ENCODE measurements around the gene LRRC23. TPM values are rescaled to one million over a fixed set of nuclear protein-coding genes. Genes with fewer than 3 reads are reported as not detected.

LRRC23 gene
- total RNA-seq, 4 donors from 2014 or later = 11.6 to 17.2 (median 17.1) TPM

DNA sequence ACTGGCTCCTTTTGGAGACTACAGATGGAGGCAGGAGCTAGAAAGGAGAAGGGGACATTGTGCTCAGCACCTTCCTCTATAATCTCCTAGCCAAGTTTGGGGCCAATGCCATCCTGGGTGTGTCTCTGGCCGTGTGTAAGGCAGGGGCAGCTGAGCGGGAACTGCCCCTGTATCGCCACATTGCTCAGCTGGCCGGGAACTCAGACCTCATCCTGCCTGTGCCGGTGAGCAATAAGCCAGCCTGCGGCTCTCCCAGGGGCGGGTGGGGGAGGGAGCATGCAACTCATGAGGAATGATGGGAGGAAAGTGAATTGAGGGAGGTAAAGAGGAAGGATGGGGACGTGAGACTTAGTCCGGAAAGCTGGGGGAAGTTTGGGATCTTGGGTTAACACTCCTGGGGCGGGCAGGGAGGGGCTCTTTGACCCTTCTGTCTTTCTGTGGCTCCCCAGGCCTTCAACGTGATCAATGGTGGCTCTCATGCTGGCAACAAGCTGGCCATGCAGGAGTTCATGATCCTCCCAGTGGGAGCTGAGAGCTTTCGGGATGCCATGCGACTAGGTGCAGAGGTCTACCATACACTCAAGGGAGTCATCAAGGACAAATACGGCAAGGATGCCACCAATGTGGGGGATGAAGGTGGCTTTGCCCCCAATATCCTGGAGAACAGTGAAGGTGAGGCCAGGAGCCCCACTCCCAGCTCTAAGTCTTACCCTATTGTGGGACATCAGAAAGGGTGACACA lies 13.0 kb downstream of the LRRC23 start:
- no peak overlapping the region for H3K4me3 ChIP-seq
- H3K27me3 ChIP-seq = no peaks in the 10 kb centered on the region
- TF ChIP-seq POLR2A (IDR thresholded peaks at IDR 0.05) = no peak
- no peak for TF ChIP-seq EP300 (IDR thresholded peaks at IDR 0.05)
- H3K4me1 ChIP-seq = peaks cover 0 to 28% (median 11%) of the 10 kb centered on the region in 4 donors
- no peak overlapping the region for H3K27ac ChIP-seq
- DNase-seq (ENCODE audit: low spot score in 2 of 2) = no peak
- no peaks in the 10 kb centered on the region for H3K9me3 ChIP-seq
- WGBS, 2 donors = 70% methylated on average over 14 of the region's 14 CpGs
- H3K36me3 ChIP-seq = peaks cover 0 to 63% (median 0%) of the 10 kb centered on the region in 3 donors

DNA sequence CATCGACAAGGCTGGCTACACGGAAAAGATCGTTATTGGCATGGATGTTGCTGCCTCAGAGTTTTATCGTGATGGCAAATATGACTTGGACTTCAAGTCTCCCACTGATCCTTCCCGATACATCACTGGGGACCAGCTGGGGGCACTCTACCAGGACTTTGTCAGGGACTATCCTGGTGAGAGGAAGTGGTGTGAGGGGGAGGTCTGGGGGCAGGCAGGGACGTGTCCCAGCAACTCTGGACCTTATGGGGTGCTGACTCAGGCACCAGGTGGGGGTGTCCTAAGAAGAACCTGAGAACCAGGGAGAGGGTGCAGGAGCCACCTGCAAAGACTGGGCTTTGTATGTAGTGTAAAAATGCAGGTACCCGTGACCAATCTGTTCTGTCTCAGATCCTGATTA lies 15.0 kb downstream of the LRRC23 start:
- 70% methylated on average over 7 of the region's 7 CpGs for WGBS, 2 donors
- H3K27ac ChIP-seq = no peak overlapping the region
- H3K4me1 ChIP-seq = peaks cover 0 to 29% (median 13%) of the 10 kb centered on the region in 4 donors
- no peak overlapping the region for H3K4me3 ChIP-seq
- DNase-seq (ENCODE audit: low spot score in 2 of 2) = no peak
- TF ChIP-seq POLR2A (IDR thresholded peaks at IDR 0.05) = no peak
- TF ChIP-seq, protein P1, sequence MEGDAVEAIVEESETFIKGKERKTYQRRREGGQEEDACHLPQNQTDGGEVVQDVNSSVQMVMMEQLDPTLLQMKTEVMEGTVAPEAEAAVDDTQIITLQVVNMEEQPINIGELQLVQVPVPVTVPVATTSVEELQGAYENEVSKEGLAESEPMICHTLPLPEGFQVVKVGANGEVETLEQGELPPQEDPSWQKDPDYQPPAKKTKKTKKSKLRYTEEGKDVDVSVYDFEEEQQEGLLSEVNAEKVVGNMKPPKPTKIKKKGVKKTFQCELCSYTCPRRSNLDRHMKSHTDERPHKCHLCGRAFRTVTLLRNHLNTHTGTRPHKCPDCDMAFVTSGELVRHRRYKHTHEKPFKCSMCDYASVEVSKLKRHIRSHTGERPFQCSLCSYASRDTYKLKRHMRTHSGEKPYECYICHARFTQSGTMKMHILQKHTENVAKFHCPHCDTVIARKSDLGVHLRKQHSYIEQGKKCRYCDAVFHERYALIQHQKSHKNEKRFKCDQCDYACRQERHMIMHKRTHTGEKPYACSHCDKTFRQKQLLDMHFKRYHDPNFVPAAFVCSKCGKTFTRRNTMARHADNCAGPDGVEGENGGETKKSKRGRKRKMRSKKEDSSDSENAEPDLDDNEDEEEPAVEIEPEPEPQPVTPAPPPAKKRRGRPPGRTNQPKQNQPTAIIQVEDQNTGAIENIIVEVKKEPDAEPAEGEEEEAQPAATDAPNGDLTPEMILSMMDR (IDR thresholded peaks at IDR 0.05) = no peak
- TF ChIP-seq EP300 (IDR thresholded peaks at IDR 0.05) = no peak
- H3K27me3 ChIP-seq = no peaks in the 10 kb centered on the region
- H3K9me3 ChIP-seq = no peaks in the 10 kb centered on the region
- H3K36me3 ChIP-seq = peaks cover 0 to 70% (median 0%) of the 10 kb centered on the region in 3 donors

DNA sequence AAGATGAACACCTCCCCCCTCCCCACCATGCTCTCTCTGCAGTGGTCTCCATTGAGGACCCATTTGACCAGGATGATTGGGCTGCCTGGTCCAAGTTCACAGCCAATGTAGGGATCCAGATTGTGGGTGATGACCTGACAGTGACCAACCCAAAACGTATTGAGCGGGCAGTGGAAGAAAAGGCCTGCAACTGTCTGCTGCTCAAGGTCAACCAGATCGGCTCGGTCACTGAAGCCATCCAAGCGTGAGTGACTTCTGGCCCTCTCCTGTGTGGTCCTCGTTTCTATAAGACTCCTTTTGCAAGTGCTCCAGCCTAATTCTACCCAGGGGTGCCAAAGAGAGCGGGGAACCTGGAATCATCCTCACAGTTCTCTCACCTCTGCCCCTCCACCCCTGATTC lies 16.9 kb downstream of the LRRC23 start:
- H3K9me3 ChIP-seq = no peaks in the 10 kb centered on the region
- no peak overlapping the region for H3K4me3 ChIP-seq
- H3K36me3 ChIP-seq = peaks cover 0 to 65% (median 0%) of the 10 kb centered on the region in 3 donors

DNA sequence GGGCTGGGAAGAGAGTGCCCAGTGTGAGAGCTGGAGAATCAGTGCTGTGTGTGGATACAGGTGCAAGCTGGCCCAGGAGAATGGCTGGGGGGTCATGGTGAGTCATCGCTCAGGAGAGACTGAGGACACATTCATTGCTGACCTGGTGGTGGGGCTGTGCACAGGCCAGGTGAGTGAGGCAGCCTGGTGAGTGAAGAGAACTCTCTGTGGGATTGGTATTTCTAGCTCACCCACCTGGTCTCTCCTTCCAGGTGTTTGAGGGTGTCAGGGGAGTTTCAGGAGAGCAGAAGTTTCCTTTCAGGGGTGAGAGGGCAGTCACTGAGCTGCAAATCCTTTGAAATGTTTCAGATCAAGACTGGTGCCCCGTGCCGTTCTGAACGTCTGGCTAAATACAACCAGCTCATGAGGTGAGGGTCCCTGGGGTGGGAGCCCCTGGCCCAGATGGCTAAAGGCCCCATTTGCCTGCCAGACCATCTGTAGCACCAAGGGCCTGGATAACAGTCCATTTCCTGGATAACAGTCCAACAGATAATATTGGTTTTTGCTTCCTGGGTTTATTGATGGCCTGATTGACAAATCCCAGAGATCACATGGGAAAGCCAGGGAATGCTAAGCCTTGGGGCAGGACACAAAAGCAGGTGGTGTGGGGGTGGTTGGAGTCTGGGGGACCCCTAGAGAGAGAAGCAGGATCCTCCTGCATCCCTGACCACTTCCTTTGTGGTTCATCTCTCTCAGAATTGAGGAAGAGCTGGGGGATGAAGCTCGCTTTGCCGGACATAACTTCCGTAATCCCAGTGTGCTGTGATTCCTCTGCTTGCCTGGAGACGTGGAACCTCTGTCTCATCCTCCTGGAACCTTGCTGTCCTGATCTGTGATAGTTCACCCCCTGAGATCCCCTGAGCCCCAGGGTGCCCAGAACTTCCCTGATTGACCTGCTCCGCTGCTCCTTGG lies 17.6 kb downstream of the LRRC23 start:
- no peaks in the 10 kb centered on the region for H3K9me3 ChIP-seq
- no peak overlapping the region for H3K27ac ChIP-seq
- no peak for DNase-seq (ENCODE audit: low spot score in 2 of 2)
- H3K4me3 ChIP-seq = no peak overlapping the region
- peaks cover 0 to 58% (median 0%) of the 10 kb centered on the region in 3 donors for H3K36me3 ChIP-seq
- 68 to 90% methylated on average over 6 to 9 of the region's 9 CpGs for WGBS, 2 donors
- TF ChIP-seq POLR2A (IDR thresholded peaks at IDR 0.05) (no peak), EP300 (IDR thresholded peaks at IDR 0.05) (no peak)
- TF ChIP-seq, protein P1 (IDR thresholded peaks at IDR 0.05) = no peak
- H3K27me3 ChIP-seq = no peaks in the 10 kb centered on the region
- peaks cover 3 to 37% (median 23%) of the 10 kb centered on the region in 4 donors for H3K4me1 ChIP-seq

More for the DNA sequence above, 16.9 kb downstream of the LRRC23 start:
- WGBS, 2 donors = 81 to 82% methylated on average over 7 of the region's 7 CpGs
- H3K4me1 ChIP-seq = peaks cover 3 to 30% (median 16%) of the 10 kb centered on the region in 4 donors
- no peak overlapping the region for H3K27ac ChIP-seq
- no peak for DNase-seq (ENCODE audit: low spot score in 2 of 2)
- H3K27me3 ChIP-seq = no peaks in the 10 kb centered on the region
- TF ChIP-seq, protein P1 (IDR thresholded peaks at IDR 0.05) = no peak
- no peak for TF ChIP-seq POLR2A (IDR thresholded peaks at IDR 0.05)
- no peak for TF ChIP-seq EP300 (IDR thresholded peaks at IDR 0.05)

DNA sequence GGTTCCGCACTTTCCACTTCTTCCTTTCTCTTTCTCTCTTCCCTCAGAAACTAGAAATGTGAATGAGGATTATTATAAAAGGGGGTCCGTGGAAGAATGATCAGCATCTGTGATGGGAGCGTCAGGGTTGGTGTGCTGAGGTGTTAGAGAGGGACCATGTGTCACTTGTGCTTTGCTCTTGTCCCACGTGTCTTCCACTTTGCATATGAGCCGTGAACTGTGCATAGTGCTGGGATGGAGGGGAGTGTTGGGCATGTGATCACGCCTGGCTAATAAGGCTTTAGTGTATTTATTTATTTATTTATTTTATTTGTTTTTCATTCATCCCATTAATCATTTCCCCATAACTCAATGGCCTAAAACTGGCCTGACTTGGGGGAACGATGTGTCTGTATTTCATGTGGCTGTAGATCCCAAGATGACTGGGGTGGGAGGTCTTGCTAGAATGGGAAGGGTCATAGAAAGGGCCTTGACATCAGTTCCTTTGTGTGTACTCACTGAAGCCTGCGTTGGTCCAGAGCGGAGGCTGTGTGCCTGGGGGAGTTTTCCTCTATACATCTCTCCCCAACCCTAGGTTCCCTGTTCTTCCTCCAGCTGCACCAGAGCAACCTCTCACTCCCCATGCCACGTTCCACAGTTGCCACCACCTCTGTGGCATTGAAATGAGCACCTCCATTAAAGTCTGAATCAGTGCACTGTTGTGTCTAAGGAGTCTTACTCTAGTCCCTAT lies 18.5 kb downstream of the LRRC23 start:
- WGBS, 2 donors = 67 to 75% methylated on average over 10 of the region's 10 CpGs
- TF ChIP-seq, protein P1 (IDR thresholded peaks at IDR 0.05) = no peak
- TF ChIP-seq EP300 (IDR thresholded peaks at IDR 0.05) (no peak), POLR2A (IDR thresholded peaks at IDR 0.05) (no peak)
- Histone ChIP-seq H3K27me3 (no peaks in the 10 kb centered on the region), H3K36me3 (peaks cover 0 to 49% (median 0%) of the 10 kb centered on the region in 3 donors), H3K4me3 (no peak overlapping the region), H3K4me1 (peaks cover 3 to 37% (median 23%) of the 10 kb centered on the region in 4 donors), H3K9me3 (no peaks in the 10 kb centered on the region), H3K27ac (peak overlapping the region in 1 of 4 donors; percentile 99)
- no peak for DNase-seq (ENCODE audit: low spot score in 2 of 2)

All from tibial nerve (tissue), 4 donors.